ENCODE data around the gene TSPAN9.

Gene TSPAN9

DNA sequence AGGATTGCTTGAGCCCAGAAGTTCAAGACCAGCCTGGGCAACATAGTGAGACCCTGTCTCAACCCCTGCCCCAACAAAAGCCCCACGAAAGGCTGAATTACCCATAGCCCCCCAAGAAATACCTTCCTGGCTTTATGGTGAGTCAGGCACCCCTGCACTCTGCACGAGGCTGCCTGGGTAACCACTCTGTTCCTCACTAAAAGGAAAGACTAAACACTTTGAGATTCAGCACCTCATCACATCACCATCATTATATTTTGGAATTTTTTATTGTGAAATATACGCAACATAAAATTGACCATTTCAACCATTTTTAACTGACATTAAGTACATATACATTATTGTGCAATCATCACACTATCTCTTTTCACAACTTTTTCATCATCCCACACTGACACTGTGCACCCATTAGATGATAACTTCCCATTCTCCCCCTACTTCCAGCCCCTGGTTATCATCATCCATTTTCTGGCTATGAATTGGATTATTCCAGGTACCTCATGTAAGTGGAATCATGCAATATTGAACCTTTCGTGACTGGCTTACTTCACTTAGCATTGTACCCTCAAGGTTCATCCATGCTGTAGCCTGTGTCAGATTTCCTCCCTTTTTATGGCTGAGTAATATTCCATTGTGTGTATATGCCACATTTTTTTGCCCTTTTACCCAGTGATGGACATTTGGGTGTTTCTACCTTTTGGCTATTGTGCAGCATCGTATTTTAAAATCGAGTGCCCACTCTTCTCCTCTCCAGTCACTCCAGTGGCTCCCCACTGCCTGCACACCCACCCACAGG is 51.5 kb downstream of the TSPAN9 start:
- DNase-seq: no peak

DNA sequence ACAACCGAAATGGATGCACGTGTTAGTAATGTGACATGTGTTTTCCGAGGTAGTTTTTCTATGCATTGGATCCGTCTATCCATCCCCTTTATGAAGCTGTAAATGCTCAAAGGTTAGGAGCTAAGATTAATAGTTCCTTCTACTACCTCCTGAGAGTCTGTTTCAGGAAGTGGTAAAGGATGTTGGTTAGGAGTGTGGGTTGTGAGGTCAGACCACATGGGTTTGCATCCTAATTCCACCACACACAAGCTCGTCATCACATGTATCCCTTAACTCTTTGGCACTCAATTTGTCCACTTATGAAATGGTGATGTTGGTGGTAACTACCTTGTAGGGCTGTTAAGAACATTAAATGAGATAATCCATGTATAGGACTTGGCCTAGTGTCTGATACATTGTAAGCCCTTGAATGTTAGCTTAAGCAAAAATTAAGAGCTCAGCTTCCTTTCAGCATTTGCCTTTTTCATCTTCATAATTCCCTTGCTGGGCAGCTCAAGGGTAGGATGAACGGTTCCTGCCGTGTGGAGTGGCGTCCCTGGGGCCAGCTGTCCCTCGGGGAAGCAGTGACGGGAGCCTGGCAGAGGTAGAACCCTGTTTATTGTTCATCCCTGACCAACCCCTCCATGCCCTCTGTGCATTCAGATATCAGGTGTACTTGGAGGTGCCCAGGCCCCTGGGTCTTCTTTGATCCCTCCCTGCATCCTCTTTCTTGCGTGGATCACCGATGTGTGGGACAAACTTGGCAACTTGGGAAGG is 52.3 kb downstream of the TSPAN9 start:
- peak; percentile 18 for DNase-seq

DNA sequence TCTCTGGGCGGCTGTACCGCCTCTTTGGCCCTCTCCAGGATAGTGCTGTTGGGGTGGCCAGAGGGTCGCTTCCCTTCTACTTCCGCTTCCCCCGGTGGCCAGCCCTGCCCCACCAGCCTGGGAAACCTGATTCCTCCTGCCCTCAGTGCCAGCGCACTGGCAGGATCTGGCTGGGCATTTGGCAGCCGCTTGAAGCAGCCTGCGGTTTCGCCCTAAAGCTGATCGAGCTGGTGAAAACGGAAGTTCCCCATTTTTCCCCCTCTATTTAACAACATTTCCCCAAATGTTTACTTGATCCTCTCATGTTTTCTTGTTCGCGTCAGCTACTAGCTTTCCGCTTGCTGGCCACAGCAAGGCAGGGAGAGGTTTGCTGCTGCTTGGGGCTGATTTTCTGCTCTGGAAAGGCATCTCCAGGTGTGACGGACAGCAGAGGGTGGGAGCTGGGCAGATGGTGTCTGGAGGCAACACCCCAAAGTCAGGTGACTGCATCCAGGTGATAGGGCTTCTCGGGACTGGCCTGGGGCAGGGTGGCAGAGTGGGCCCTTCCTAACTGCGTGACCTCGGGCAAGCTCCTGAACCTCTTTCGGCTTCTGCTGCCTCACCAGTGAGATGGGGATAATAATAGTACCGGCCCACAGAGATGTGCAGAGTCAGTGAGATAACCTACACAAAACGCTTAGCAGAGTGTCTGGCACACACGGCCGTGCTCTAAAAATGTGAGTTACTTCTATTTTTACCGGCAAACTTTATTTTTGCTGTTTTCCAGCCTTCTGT is 53.1 kb downstream of the TSPAN9 start:
- peak; percentile 52 for DNase-seq

DNA sequence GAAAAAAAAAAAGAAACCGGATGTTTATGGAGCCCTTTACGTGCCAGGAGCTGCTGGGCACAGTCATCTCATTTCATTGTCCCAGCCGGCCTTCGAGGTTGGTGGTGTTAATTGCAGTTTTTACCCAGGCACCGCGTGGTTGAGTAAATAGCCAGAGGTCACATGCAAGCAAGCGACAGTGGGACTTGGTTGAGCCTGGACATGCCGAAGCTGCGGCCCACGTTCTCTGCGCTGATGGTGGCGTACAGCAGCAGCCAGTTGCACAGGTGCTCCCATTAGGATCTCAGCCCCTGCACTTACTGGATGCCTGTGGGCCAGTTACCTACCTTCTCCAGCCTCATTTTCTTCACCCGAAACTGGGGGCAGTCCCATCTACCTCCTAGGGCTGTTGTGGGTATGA is 54.0 kb downstream of the TSPAN9 start:
- DNase-seq: no peak

DNA sequence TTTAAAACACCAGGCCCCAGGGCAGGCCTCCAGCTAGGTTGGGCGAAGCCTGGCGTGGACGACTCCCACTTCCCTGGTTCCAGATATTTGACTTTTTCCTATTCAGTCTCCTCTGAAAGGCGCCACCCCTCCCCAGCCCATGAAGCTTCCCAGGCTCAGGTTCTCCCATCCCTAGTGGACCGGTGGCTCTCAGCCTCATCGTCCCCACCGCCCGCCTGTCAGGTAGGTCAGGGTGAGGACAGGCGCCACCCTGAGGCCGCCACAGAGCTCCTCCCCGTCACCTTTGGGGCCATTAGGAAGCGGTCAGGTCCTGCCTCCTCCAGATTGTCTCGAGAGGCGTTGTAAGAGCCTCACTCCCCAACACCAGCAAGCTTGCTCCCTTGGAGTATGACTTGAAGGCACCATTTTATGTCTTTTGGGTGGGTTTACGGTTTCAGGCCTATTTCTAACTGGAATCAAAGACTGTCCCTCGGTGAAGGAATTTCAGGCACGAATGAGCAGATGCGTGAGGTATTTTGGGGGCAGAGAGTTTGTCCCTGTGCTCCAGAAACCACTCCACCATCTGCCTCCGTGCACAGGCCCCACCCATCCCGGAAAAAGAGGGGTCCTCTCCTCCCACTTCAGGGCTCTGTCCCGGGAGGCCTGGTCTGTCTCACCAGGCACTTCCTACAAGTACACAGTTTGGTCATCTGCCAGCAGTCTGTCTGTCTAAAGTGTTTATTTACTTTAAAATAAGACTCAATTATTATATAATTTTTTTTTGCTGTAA is 55.6 kb downstream of the TSPAN9 start:
- DNase-seq: no peak

DNA sequence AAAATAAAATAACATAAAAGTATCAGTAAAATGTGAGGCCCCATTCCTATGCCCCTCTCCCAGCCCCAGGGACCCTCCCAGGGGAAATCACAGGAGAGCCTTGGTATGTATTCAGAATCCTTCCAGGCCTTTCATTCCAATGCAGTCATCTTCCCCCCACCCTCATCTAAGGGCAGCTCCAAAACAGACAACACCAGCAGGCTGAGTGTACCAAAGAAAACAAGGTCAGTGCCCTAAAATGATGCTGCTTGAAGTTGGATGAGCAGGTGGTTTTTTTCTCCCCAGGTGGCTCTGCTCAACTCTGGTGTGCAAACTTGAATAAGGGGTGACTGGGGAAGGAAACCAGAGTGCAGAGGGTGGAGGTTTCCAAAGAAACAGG is 56.2 kb downstream of the TSPAN9 start:
- no peak for DNase-seq

DNA sequence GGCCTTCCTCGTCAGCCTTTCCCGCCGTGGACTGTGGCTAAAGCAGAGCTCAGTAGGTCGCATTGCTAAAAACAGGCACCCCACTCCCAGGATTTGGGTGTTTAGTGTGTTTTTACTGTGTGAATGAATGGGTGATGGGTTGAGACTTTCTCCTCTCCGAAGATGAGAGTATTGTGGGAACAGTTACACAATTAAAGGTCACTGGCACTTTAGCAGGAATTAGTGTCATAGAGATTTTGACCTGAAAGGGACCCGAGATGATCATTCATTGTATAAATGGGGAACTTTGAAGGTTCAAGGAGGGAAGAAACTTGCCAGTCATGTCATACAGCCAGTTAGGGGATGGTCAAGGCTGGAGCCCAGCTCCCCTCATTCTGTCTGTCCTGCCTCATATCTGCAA is 56.9 kb downstream of the TSPAN9 start:
- no peak for DNase-seq

DNA sequence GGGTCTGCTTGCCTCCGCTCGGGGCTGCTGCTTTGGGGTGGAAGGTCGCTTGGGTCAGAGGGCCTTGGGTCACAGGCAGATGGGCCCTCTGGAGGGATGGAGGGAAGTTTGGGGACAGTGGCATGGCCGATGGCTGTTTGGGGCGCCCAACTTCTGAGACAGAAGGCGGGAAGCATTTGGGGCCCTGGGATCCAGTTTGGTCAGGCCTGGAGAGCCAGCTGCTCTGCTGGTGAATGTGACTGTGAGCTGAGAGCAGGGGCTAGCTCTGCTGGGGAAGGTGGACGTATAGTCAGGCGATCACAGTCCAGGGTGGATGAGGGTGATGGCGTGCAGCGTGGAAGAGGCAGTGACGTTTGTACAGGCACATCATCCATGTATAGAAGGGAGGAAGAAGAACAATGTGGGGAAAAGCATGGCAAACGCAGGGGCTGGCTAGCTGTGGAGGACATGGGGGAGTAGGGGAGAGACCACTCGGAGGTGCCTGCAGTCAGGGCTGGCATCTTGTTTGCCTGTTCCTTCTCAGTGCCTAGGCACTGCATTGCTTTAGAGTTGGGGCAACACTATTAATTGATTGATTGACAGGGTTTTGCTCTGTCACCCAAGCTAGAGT is 57.5 kb downstream of the TSPAN9 start:
- no peak for DNase-seq

DNA sequence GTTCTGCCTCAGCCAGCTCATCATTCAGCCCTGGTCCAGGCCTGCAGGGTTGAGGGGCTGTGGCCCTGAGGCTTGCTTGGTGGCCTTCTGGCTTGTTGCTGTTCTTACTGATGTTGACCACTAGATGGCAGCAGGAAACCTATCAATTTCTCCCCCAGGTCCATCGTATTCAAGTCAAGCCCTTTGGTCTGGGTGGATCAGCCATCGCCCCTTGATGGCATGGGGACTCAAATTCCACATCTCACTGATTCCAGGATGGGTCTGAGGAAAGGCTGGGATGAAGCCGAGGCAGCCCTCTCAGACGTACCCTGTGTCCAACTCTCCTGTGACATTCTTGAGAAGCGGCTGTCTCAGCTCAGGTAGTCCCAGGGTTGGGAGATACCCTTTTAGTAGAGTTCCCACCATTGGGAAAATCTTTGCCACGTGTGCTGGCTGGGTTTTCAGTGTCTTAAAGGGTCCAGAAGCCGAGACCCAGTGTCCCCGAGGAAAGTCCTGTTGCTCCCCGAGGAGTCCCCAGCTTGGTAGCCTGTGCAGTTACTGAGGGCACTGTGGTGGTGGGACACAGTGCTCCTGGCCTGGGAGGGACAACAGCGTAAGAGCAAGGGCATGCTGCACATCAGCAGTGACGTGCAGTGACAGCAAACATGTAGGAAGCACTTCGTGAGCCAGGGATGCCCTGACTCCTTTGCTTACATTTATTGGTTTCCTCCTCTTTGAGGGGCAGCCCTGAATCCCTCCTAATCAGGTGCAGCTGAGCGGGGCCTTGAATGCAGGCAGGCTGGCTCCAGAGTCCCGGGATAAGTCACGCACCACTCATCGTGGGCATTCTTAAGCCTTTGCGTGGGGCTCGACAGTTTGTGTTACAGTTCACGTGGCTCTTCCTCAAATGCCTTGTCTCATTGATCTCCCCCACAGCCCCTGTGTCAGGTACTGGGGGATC is 58.6 kb downstream of the TSPAN9 start:
- peak; percentile 81 for DNase-seq

DNA sequence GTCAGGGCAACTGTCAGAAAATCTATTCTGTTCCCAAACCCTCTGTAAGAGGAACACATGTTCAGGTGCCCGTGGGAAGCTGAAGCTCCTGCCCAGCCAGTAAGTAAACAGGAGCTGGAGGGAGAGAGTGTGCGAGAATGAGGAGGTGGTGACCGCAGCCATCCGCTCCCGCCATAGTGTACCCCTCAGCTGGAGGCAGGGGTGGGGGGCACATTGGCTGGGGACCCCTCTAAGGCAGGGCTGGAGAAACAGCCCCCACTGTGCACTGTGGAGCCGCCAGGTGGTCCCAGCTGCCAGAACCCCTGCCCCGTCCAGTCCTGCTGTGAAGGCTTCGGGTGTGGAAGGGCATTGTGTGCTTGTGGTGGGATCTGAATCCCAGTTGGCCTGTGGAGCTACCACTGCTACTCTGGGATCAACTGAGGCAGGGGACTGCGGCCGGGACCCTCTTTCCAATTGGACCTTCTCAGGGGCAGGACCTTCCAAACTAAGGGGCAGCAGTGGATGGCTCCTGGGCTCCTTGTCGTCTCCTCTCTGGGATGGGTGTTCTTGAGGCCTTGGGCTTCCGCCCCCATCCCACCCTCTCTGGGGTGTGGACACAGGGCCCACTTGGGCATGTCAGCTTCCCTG is 59.6 kb downstream of the TSPAN9 start:
- no peak for DNase-seq

DNA sequence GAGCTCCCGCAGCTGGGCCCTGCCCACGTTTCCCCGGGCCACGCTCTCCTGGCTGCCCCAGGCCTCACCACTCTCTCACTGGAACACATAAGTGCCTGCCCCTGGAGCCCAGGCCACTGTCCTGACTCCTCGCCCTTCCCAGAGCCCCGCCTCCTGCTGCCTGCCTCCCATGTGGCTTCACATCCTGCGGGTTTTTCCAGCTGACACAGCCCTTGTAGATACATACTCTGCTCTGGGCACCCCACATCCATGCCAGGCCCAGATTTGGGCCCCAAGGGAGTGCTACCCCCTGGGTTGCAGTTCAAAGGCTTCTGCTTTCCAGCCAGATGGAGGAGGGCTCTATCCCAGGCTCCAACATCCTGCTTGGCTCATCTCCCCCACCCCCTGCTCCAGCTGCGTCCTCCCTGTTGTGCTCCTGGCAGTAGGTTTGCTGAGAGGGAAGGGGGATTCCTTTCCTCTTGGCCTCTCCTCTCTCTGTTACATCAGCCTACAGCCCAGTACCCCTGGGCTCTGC is 60.1 kb downstream of the TSPAN9 start:
- no peak for DNase-seq

DNA sequence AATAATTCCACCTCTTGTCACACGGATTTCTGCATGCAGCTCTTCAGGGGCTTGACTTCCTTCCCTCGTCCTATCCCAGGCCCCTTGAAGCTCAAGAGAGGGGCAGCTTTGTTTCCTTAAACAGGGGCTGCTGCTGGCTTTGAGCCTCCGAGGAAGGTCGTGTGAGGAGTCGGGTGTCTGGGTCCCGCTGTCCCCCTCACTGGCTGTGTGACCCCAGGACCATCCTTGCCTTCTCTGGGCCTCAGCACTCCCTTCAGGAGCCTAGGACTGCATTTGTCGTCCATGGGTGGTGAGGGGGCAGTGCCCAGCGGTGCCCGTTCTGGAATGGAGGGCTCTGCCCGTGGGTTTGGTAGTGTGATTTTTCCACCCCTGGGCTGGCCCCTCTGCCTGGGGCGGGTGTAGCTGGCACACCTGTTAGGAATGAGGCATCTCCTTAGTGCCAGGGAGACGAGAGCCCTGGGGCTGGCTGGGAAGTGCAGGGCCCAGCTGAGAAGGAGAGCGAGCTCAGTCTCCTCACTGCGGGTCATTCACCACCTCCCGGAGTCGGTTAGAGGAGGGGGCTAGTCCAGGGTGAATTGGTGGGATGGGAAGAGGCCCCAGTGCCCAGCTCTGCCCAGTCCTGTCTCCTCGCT is 60.8 kb downstream of the TSPAN9 start:
- no peak for DNase-seq

DNA sequence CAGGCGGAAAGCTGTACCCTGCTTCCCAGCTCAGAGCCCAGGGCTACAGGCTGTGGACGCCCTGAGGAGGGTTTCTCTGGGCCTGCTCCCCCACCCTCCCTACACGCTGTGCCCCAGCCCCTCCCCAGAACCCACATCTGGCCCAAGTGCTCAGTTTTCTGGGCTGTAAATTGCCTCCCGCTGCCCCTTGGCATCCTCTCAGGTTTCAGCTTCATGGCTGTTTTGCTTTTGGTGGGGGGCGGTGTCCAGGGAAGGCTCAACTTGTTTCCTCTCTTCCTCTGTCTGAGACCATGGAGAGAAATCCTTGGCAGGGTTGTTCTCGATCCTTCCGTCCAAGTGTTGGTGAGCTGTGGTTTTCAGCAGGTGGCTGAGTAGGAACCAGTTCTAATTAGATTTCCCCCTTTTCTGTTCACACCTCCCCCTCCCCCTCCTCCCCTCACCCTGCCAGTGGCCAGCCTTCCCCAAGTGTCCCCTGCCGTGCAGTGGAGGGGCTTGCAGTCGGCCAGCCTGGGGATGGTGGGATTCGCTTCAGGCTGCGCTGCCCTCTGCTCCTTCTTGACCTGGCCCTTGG is 61.8 kb downstream of the TSPAN9 start:
- no peak for DNase-seq

DNA sequence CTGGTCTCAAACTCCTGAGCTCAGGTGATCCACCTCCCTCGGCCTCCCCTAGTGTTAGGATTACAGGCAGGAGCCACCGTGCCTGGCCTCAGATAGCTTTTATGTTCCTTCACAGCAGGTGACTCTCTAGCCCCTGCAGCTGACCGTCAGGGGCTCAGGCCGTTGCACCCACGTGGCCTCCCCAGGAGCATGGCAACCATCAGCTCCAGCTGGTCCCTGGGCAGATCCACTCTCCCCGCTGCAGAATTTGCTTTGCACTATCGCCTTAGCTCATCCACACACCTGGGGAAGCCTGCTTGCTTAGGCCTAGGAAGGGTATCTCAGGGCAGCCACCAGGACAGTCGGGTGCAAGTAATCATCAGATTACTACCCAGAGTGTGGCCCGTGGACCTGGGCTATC is 62.6 kb downstream of the TSPAN9 start:
- DNase-seq: no peak

DNA sequence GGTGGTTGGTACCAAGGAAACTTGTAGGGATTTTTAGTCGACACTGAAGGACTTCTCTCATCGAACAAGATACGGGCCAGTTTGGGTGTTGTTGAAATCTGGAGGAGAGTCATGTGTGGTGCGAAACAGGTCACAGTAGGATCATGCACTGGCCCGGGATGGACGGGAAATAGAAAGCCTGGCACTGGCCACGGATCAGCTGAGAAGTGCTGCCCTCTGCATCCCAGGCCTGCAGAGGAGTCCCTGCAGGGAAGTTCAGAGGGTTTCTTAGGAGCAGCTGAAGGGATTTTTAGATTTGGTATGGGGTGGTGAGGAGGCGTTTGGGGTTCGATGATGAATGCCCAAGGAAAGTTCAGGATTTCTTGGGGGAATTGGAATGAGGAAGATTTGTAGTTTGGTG is 63.1 kb downstream of the TSPAN9 start:
- DNase-seq: no peak

DNA sequence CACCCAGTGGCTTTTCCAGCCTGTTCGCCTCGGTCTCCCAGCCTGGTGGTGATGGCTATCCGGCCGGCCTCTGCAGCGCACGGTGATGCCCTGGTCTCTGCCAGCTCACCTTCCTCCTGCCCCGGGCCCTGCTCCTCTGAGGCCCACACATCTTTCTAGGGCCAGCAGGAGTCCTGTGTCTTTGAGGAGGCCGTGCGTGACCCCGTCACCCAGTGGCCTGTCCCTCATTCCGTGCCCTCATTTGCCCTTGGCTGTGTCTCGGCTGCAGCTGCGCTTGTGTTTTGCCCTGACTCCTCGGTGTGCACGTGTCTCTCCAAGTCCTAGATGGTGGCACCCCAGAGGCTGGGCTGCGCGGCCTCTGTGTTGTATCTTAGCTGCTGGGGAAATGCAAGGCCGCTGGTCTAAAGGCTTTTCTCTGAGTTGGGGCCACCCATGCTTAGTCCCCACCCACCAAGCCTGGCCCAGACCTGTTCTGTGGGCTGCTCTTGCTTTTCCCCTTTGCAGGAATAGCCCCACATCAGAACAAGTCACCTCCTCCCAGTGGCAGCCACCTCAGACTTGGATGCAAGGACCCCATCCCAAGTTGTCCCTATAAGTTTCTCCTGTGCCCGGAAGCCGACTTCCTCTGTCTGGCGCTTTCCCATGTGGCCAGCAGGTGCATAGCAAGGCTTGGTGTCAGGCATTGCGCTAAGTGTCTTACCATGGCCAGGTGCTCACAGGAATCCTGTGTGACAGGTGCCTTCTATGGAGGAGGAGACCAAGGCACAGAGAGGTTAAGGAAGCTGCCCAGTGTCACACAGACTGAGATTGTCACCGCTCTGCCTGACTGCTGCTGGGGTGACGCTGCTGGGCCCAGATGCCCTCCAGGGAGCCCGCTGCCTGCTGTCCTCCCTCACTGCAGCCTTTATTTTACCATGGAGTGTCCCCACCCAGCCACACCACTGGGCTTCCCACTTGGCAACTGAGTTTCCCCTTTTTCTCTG is 64.5 kb downstream of the TSPAN9 start:
- no peak for DNase-seq

DNA sequence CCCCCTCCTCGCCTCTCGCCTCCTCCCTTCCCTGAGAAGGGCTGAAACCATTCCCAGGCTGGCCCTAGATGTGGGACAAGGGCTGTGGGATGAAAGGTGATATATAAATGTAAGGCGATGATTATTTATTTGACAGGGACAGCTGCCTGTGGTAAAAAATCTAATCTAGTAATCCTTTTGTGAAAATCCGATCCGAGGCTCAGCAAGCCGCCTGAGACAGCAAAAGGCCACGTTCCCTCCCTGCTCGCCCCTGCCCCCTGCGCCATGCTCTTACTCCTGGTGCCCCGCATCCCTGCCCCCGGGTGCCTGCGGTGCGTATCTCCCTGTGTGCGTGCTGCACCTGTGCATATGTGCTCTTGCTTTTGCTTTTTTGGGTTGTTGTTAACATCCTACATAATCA is 65.2 kb downstream of the TSPAN9 start:
- no peak for DNase-seq

DNA sequence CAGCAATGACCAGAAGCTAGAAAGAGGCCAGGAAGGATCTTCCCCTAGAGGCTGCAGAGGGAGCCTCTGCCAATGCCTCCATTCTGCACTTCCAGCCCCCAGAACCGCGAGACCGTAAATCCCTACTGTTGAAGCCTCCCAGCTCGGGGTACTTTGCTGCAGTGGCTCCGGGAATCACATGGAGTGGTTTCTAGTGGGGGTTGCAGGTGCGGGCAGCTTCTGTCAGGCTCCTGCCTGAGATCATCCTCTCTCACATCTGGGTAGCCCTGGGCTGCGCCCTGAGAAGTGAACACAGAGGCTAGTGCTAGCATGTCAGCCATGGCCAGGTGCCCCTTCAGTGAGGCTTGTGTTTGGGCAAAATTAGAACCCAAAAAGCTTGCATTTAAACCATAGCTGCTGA is 67.3 kb downstream of the TSPAN9 start:
- no peak for DNase-seq
